GM12801 (cell line): ENCODE measurements around the gene HSPA1A.

Experiments
- CTCF ChIP-seq: IDR thresholded peaks from one replicate; pipeline ENCODE4 v1.5.1; 2011; ENCODE audit warnings: control low read depth; ENCODE audit not compliant: insufficient read length; ENCODE audit errors: extremely low read depth

HSPA1A gene

GRCh38 chr6:31795616-31796298, 19.6 kb upstream of the HSPA1A start, which contains the start of gene VARS1:
TSS of gene VARS1 (minus strand) at chr6:31795752. CDS start at chr6:31795217, 535 bp downstream.
- TF ChIP-seq CTCF: no peak

- TF ChIP-seq CTCF: no peak
These were observed 18.4 kb upstream of the HSPA1A start for GRCh38 chr6:31796993-31797385.

DNA sequence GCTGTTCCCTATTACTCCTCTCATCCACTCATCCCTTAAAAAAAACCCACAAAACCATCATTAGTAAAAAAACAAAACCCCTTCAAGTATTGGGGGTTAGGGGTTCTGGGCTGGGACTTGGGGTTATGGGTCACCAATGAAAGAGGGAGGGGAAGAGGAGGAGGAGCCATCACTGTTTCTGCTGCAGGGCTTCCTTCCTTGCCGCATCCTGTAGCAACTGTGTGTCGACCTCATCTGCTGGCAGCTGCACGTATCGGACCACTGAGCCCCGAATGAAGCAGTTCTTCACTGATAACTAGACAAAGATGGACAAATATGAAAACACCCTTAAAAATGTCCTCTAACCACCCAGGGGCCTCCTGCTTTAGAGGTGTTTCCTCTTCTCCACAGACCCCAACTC, 17.8 kb upstream of the HSPA1A start:
- TF ChIP-seq CTCF: no peak

- TF ChIP-seq CTCF: no peak
These were observed 15.6 kb upstream of the HSPA1A start for GRCh38 chr6:31799781-31800180.

DNA sequence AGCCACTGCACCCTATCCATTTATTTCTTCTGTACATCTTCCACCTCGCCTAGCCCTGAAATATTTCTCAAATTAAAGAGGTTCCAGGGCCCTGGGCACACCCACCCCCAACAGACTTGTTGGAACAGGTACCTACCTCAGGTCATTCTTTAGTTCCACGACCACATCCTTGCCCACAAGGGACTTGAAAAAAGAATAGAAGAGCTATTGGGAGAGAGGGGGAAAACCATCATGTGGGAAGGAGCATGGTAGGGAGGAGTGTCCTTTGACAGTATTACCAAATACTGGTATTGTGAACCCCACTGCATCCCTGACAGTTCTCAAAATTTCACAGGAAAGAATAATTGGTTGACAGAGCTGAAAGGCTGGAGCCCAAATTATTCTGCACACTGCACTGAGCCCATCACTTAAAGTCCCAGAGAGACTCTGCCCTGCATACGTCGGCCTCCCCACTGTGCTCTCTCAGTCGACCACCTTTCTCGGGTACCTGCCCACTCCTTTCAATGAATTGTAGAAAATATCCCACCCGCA, 9.3 kb upstream of the HSPA1A start:
- no peak for TF ChIP-seq CTCF

DNA sequence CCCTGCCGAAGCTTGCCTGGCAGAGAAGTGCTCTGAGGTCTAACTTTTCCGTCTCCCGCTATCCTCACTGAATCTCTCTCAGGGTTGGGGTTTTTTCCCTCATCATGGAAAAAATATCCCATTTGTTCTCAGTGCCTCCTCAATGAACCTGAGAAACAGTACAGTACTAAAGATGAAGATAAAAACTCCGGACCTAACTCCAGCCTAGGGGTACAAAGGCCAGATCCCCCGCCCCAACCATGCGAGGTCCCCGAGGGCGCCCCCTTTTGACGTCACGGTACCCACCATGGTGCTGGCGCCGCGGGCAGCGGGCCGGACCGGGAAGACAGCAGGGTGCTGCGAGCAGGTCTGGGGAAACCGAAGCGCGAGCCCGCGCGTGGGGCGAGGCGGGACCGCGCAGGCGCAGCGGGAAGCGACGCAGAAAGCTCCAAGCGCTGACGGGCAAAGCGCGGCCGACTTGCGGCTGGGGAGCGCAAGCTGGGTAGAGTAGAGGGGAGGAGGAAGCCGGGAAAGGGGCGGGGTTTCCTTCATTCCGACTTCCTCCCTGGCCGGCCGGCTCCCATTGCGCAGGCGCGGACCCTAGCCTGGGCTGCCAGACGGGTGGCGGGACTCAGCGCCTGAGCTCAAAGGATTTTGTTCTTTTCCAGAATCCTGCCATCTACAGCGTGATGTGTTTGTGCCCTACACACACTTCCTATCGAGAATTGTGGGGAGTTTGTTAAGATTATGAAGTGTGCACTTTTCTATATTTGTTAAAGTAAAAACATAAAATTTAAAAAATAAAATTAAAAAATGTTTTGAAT, 8.7 kb upstream of the HSPA1A start, which contains the start of gene LSM2:
TSS of gene LSM2 (minus strand) at position 497 of the 803 bp plus-strand sequence. CDS start at position 288, 209 bp downstream.
- no peak for TF ChIP-seq CTCF

GRCh38 chr6:31811645-31812044, 3.7 kb upstream of the HSPA1A start:
- no peak for TF ChIP-seq CTCF
